SK-N-MC (cell line): ENCODE results near the gene LMO1.

Experiments
- DNase-seq: peaks from one replicate; pipeline ENCODE4 v3.0.0-alpha.2; 2011; ENCODE audit warnings: low read depth, low spot score
- H3K27ac ChIP-seq: fragments of 200-600 bp; sonication (generic); 2 replicates; pipeline ENCODE4 v1.5.1; 2016; ENCODE audit warnings: mixed run types
- H3K36me3 ChIP-seq: fragments of 200-600 bp; sonication (generic); 2 replicates; pipeline ENCODE4 v1.6.1; 2017; ENCODE audit warnings: antibody characterized with exemption, low read length, mixed read lengths; ENCODE audit not compliant: insufficient read depth
- H3K4me3 ChIP-seq: fragments of 200-600 bp; sonication (generic); 2 replicates; pipeline ENCODE4 v1.5.1; 2016
- H3K9ac ChIP-seq: fragments of 200-600 bp; sonication (generic); 2 replicates; pipeline ENCODE4 v1.8.0; 2017; ENCODE audit warnings: mixed run types, mixed read lengths; ENCODE audit not compliant: insufficient read length
- H3K9me3 ChIP-seq: fragments of 200-600 bp; sonication (generic); 2 replicates; pipeline ENCODE4 v1.6.1; 2017; ENCODE audit warnings: low read depth, mild to moderate bottlenecking, antibody characterized with exemption, low read length, moderate library complexity, mixed read lengths
- EZH2 ChIP-seq: fragments of 200-600 bp; sonication (generic); IDR thresholded peaks from one replicate; pipeline ENCODE4 v1.6.1; 2017; ENCODE audit warnings: antibody characterized with exemption
- FOXP2 ChIP-seq: optimal IDR thresholded peaks from 2 replicates; pipeline ENCODE3; 2011; ENCODE audit warnings: mild to moderate bottlenecking, moderate library complexity; ENCODE audit not compliant: insufficient read depth; ENCODE audit errors: extremely low read length, control extremely low read depth
- POLR2AphosphoS5 ChIP-seq: IDR thresholded peaks from 2 replicates; pipeline ENCODE4 v1.6.1; 2012; ENCODE audit warnings: mild to moderate bottlenecking, low read depth, low read length, borderline replicate concordance

Gene LMO1

DNA sequence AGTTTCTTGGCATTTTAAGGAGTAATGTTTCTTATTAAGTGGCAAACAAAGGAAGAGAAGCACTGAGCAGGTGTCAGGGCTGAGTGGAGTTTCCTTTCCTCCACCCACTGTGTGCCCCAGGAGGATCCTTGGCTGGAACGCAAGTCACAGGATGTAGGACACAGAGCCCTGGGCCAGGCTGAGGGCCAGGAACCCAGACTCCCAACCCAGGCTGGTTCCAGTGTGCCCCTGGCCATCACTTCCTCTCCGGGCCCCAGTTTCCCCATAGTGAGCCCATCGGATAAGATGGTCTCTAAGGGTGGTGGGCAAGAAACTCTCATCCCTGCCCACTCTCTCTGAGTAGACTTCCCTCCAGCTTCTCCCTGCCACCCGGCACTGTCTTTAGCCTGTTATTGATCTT, 45.3 kb downstream of the LMO1 start:
- TF ChIP-seq FOXP2: no peak
- TF ChIP-seq POLR2AphosphoS5: no peak
- TF ChIP-seq EZH2: no peak
- H3K9ac ChIP-seq: no peak overlapping the region
- no peak for DNase-seq
- H3K36me3 ChIP-seq: no peaks in the 10 kb centered on the region
- H3K4me3 ChIP-seq: no peak overlapping the region
- H3K27ac ChIP-seq: no peak overlapping the region
- no peaks in the 10 kb centered on the region for H3K9me3 ChIP-seq

DNA sequence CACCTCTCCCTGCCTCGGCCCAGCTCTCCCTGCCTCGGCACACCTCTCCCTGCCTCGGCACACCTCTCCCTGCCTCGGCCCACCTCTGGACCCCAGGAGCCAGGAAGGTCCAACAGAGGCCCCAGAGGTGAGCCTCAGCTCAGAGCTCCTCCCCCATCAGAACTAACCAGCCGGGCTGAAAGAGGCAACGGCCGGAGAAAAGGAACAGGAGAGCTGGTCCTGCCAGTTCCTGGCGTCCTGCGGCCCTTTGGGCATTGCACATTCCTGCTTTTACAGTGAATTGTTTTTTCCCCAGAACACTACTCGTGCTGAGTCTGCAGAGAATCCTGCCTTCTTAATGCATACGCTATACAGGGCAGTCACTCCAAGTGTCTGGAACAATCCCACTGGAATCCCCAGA, 45.8 kb downstream of the LMO1 start:
- no peaks in the 10 kb centered on the region for H3K36me3 ChIP-seq
- TF ChIP-seq FOXP2 (no peak), POLR2AphosphoS5 (no peak), EZH2 (no peak)
- H3K4me3 ChIP-seq: no peak overlapping the region
- no peaks in the 10 kb centered on the region for H3K9me3 ChIP-seq
- DNase-seq: no peak
- no peak overlapping the region for H3K9ac ChIP-seq
- no peak overlapping the region for H3K27ac ChIP-seq

DNA sequence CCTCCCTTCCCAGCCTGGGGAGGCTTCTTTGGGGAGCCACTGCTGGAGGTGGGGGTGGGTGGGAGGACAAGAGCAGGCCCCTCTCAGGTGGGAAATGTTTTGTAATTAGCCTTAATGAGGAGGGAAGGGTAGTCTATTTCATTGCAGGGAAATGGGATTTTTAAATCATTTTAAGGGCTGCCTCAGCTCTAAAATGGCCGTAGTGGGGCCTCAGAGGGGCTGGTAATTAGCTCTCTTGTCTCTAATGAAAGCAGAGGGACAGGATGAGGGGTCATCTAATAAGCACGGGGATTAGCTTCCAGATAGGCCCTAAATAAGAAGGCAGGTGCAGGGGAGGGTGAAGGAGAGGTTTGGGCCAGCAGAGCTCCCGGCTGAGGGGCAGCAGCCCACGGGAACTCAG, 46.5 kb downstream of the LMO1 start:
- Histone ChIP-seq H3K27ac (no peak overlapping the region), H3K36me3 (no peaks in the 10 kb centered on the region), H3K9me3 (no peaks in the 10 kb centered on the region), H3K4me3 (no peak overlapping the region), H3K9ac (no peak overlapping the region)
- DNase-seq: no peak
- TF ChIP-seq EZH2: no peak
- TF ChIP-seq FOXP2: no peak
- no peak for TF ChIP-seq POLR2AphosphoS5

DNA sequence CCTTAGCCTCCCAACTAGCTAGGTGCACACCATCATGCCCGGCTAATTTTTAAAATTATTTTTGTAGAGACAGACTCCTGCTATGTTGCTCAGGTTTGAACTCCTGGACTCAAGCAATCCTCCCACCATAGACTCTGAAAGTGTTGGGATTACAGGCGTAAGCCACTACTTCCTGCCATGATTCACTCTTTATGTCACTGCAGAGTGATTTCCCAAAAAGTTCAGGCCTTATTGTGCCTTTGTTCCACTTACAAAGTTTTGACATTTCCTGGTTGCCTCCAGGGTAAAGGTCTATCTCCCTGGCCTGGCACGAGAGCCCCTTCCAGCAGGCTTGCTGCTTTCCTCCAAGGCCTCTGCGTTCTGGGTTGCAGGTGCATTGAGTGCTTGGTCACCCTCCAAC, 50.3 kb downstream of the LMO1 start:
- no peak for DNase-seq
- Histone ChIP-seq H3K4me3 (no peak overlapping the region), H3K9ac (no peak overlapping the region), H3K36me3 (no peaks in the 10 kb centered on the region), H3K27ac (no peak overlapping the region), H3K9me3 (no peaks in the 10 kb centered on the region)
- TF ChIP-seq EZH2 (no peak), POLR2AphosphoS5 (no peak), FOXP2 (no peak)

DNA sequence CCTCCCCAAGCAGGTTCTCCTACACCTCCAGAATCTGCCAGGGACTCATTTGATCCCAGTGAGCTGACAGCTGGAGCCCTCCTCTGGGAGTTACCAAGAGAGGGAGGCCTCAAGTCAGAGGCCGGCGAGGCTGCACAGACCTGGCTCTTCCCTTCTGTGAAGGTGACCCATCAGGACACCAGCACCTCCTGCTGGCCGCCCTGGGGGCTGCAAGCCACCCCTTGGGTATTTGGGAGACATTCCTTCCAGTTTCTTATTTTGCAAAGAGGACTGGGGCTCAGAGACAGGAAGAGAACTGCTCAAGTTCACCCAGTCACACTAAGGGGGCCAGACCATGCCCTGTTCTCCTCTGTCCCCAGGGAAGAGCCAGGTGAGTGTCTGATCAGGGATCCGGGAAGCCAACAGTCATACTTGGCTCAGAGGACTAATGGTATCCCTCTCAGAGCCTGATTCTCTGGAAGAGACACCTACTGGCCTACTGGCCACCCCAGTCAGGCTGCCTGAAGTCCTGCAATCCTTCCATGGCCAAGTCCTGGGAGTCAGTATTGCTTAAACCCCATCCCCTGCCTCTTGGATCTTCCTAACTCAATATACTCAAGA, 54.4 kb downstream of the LMO1 start:
- Histone ChIP-seq H3K4me3 (no peak overlapping the region), H3K9ac (no peak overlapping the region), H3K36me3 (no peaks in the 10 kb centered on the region), H3K9me3 (no peaks in the 10 kb centered on the region), H3K27ac (no peak overlapping the region)
- no peak for DNase-seq
- TF ChIP-seq POLR2AphosphoS5: no peak
- TF ChIP-seq FOXP2: no peak
- no peak for TF ChIP-seq EZH2

DNA sequence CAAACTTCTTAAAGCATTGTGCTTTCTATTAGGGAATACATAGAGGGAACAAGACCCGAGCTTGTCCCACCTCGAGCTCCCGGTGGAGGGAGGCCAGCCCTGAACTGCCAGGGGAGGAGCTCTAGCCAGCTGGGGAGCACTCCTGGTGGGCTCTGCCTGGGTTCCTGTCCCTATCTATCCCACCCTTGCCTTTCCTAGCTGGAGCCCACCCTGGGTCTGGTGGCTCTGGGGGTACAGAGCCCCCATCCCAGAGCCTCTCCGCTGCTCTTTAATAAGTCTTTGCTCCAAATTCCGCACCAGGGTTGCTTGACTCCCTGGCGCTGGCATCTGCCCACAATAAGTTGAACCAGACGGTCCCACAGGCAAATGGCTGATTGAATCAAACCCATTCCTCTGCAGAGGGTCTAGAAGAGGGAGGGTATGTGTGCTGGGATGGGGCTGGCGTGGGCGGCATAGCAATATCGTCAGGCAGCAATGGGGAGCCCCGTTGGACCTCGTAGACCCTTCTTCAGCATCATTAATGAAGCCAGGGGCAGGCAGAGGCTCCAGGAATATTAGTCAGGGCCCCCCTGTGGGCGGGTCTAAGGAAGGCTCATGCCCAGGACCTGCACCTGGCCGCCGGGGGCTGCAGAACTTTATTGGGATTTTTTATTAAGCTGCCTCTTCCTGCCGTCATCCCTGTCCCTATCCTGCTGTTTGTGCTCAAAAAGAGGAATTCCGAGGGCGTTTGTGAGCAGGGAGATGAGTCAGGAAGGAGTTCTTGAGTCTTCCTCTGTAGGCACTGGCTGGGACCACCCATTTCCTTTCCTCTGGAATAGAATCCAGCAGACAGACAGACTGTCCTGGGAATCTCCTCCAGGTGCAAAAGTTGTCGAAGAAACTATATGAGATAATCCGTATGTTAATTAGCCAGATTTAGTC, 56.3 kb downstream of the LMO1 start:
- DNase-seq: no peak
- TF ChIP-seq FOXP2: no peak
- no peak for TF ChIP-seq POLR2AphosphoS5
- TF ChIP-seq EZH2: no peak

DNA sequence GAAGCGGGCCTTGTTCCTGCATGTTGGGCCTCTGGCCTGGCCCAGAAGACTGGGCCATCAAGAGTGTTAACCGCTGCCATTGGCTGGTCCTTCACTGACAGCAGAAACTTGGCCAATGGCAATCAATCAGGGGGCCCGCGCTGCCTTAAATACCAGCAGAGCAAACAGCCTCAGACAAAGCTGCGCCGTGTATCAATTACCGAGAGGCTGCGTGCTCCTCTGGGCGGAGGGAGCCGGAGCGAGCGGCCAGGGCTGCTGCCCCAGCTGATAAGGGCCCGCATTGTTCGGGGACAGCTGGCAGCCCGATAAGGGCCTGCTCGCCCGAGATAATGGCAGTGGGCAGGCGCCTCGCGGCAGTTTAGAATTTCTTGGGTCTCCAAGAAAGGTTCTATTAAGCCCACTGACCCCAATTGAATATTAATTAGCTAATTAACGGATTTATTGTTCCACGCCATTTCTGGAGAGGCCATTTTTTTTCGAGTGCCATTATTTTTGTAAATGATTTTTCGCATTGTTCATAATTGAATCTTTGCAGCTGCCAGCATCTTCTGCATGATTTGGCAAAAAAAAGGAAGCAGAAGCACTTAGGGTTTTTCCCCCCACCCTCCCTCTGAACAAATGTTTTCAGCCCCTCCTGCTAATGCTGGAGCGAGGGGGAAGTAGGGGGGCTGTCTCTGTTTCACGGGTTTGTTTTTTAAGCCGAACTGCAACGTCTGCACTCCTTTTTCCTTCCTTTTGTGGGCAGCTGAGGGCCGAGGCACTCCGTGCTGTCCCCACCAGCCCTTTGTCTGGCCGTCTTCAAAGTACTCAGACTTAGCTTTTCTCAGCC, 57.2 kb downstream of the LMO1 start:
- Histone ChIP-seq H3K36me3 (no peaks in the 10 kb centered on the region), H3K9me3 (no peaks in the 10 kb centered on the region), H3K4me3 (no peak overlapping the region), H3K27ac (no peak overlapping the region), H3K9ac (no peak overlapping the region)
- TF ChIP-seq POLR2AphosphoS5 (no peak), FOXP2 (no peak), EZH2 (no peak)
- DNase-seq: no peak

More for the DNA sequence above, 56.3 kb downstream of the LMO1 start:
- H3K9me3 ChIP-seq: no peaks in the 10 kb centered on the region
- no peak overlapping the region for H3K9ac ChIP-seq
- H3K36me3 ChIP-seq: no peaks in the 10 kb centered on the region
- H3K4me3 ChIP-seq: no peak overlapping the region
- H3K27ac ChIP-seq: no peak overlapping the region

DNA sequence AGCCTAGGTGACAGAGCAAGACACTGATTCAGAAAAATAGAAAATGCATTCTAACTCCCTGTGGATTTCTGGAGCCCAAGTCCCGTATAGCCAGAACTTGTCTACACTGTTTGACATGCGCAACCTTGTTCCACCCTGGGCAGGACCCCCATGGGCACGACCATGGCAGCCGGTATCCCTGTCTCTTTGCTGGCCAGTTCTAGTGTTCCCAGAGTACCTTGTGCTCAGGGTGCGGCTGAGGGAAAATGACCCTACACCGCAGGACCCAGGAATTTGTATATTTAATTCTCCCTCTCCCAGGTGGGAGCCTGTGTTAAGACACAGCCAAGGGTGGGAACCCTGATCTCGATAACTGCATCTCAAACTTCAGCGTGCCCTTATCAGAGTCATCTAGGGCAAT, 58.1 kb downstream of the LMO1 start:
- DNase-seq: no peak
- no peak for TF ChIP-seq EZH2
- no peak for TF ChIP-seq FOXP2
- no peak for TF ChIP-seq POLR2AphosphoS5

More for the DNA sequence above, 58.1 kb downstream of the LMO1 start:
- Histone ChIP-seq H3K9ac (no peak overlapping the region), H3K9me3 (no peaks in the 10 kb centered on the region), H3K27ac (no peak overlapping the region), H3K36me3 (no peaks in the 10 kb centered on the region), H3K4me3 (no peak overlapping the region)
